Stimulated activated CD4-positive, alpha-beta T cell treated with anti-CD3 and anti-CD28 coated beads, Interleukin-12 subunit alpha, Interleukin-12 subunit beta, amount 100 ng/mL, for 24 hours (primary cell): ENCODE results near the gene CHCHD1.
A peak's percentile ranks its signal among the peaks of the same experiment; 100 is the strongest.
"Not testable (repeated sequence)": the region's sequence is repeated elsewhere in the genome, so short reads cannot be mapped to it uniquely, and the experiment has no call there.

ENCODE experiments used
- DNase-seq, 2 experiments: peaks; one replicate each; pipeline ENCODE4 v3.0.0-alpha.2; 2020; ENCODE audit warnings: low read depth in 2 of 2

Gene CHCHD1

DNA sequence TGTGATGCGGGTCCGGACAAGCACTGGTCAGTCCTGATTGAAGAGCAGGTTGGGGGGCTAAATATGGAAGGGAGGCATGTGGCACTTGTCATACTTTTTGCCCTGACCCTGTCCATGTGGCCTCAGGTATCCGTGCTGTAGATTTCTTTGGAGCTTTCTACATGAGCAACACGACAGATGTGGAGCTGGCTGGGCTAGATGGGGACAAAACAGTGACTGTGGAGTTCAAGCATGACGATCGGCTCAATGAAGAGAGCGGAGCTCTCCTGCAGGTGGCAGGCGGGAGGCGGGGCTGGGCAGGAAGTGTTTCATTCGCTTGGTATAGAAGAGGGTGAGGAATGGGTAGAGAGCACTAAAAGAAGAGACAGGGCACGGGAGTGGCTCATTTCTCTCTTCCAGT is 13.0 kb upstream of the CHCHD1 start:
- peak in 1 of 2 experiments; percentile 43 for DNase-seq

DNA sequence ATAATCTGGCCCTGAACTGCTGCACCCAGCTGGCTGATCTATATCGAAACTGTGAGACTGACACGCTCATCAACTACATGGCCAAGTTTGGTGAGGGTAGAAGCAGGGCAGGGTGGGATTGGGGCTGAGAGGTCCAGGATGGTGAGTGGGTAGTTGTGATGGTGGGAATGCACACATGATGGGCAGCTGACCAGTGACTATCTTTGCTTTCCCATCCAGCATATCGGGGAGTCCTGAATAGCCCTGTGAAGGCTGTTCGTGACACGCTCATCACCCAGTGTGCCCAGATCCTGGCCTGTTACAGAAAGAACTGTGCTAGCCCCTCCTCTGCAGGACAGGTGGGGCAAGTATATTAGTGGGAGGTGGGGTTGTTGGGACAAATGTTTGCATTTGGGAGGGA is 12.5 kb upstream of the CHCHD1 start:
- no peak for DNase-seq

DNA sequence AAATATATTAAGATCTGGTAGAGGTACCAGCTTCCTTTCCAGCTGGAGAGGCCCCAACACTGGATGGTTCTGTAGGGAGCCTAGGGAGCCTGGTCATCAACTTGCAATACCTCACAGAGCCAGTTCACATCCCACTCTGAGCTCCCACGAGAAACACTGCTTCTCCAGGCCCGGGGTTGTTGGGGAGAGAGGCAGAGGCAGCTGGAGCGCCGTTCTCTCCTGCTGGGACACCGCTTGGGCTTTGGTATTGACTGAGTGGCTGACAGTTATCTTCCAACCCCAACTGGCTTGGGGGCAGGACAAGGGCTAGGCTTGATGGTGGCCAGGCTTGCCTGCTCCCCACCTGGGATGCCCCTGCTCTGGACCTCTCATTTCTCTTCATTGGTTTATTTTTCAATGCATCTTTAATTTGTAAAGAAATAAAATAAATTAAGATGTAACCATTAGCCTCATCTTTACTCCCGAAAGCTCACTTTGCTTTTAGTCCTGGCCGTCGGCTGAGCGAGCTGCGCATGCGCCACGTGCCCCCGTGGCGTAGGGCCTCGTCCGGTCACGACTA is 10.0 kb upstream of the CHCHD1 start:
- DNase-seq = peak in 1 of 2 experiments; percentile 72

DNA sequence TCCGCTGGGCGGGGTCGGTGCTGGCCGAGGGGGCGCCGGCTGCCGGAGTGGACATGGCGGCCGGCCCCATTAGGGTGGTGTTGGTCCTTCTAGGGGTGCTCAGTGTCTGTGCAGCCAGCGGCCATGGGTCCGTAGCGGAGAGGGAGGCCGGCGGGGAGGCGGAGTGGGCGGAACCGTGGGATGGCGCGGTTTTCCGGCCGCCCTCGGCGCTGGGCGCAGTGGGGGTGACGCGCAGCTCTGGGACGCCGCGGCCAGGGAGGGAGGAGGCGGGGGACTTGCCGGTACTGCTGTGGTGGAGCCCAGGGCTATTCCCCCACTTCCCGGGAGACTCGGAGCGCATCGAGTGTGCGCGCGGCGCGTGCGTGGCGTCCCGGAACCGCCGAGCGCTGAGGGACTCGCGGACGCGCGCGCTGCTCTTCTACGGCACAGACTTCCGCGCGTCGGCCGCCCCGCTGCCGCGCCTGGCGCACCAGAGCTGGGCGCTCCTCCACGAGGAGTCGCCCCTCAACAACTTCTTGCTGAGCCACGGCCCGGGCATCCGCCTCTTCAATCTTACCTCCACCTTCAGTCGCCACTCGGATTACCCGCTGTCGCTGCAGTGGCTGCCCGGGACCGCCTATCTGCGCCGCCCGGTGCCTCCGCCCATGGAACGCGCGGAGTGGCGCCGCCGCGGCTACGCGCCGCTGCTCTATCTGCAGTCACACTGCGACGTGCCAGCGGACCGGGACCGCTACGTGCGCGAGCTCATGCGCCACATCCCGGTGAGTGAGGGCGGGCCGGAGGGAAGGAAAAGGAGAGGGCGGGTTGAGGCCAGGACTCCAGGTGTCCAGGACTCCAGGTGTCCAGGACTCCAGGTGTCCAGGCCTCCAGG is 9.3 kb upstream of the CHCHD1 start:
- peak; percentile 54 to 76 for DNase-seq

DNA sequence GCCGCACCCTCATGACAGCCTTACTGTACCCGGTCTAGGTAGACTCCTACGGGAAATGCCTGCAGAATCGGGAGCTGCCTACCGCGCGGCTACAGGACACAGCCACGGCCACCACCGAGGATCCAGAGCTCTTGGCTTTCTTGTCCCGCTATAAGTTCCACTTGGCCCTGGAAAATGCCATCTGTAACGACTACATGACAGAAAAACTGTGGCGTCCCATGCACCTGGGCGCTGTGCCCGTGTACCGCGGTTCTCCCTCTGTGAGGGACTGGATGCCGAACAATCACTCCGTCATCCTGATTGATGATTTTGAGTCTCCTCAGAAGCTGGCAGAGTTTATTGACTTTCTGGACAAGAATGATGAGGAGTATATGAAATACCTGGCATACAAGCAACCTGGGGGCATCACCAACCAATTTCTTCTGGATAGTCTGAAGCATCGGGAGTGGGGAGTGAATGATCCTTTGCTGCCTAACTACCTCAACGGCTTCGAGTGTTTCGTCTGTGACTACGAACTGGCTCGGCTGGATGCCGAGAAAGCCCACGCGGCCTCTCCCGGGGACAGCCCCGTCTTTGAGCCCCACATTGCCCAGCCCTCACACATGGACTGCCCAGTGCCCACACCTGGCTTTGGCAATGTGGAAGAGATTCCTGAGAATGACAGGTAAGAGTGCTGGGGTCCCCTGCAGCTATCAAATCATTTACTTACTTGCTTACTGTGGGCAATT is 8.5 kb upstream of the CHCHD1 start:
- DNase-seq = no peak

DNA sequence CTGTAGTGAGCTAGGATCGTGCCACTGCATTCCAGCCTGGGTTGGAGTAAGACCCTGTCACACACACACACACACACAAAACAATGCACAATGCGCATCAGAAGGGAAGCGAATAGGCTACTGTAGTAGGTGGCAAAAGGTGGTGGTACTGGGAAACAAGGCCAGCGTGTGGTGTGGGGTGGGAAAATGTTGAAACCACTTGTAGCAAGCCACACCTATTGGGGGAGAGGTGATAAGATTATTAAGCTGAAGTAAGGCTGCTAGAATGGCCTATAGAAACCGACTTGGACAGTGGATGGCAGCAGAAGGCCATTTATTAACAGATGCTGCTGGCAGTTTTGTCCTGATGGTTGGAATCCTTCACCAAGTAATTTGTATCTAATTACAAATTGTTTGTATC is 7.2 kb upstream of the CHCHD1 start:
- DNase-seq = no peak

DNA sequence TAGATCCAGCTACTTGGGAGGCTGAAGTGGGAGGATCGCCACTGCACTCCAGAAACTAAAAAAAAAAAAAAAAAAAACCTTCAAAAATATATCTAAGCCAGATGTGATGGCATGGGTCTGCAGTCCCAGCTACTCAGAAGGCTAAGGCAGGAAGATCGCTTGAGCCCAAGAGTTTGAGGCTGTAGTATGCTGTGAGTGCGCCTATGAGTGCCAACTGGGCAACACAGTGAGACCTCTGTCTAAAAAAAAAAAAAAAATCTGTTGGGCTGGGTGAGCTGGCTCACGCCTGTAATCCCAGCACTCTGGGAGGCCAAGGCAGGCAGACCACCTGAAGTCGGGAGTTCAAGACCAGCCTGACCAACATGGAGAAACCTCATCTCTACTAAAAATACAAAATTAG is 2.8 kb upstream of the CHCHD1 start:
- no peak for DNase-seq

DNA sequence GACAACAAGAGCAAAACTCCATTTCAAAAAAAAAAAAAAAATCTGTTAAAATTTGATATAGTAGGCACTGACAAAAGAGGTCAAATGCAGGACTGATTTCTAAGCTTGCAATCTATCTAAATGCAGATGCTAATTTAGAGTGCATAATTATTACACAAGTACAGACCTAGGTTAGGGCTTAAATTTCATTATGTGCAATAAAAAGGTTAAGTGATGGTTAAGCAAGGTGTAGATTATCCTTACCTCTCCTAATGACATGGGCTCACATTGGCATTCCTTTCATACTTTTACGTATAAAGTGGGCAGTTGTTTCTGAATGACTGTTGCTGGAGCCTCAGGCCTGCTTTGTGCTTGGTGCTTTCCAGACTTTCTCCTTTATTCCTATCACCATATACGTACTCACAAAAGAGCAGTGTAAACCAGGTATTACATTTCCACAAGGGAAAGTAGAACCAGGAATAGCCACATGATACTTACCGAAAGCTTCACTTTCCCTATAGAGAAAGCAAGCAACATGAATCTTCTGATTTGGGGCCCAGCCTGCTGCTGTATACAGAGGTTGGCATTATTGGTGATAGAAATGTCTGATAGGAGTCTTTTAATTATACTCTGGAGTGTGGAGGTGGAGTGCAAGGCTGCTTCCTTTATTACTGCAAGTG is 2.2 kb upstream of the CHCHD1 start:
- DNase-seq = no peak

DNA sequence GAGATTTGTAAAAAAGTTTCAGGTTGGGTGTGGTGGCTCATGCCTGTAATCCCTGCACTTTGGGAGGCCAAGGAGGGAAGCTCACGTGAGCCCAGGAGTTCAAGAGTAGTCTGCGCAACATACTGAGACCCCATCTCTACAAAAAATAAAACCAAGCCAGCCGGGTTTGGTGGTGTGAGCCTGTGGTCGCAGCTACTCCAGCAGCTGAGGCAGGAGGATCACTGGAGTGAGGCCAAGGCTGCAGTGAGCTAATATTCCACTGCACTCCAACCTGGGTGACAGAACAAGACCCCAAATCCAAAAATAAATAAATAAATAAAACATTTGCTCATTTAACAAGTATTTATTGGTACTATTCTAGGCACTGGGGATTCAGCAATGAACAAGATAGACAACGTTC is 1.5 kb upstream of the CHCHD1 start:
- no peak for DNase-seq

DNA sequence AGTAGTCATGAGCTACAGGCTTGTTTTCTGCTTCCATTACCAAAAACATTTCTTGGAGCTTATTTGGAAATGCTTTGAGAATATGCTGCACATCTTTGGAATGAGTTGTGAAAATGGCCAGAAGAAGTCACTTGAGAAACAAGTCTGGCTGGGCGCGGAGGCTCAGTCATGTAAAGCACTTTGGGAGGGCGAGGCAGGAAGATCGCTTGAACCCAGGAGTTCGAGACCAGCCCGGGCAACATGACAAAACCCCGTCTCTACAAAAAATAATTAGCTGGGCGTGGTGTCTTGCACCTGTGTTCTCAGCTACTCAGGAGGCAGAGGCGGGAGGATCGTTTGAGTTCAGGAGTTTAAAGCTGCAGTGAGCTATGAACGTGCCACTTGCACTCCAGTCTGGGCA is 882 bp upstream of the CHCHD1 start:
- no peak for DNase-seq

DNA sequence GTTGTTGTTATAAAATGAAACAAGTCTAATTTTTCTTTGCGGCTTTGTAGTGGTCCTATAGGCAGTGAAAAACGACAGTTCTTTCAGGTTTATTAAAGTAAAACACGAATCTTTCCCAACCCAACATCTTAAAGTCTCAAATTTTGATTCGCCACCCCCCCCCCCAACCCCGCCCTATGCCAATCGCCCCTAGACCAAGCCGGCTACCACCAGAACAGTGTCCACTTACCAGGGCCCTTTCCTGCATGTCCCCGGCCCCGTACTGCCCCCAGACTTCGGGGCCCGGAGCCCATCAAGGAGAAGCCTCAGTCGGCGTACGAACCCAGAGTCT is 335 bp upstream of the CHCHD1 start:
- DNase-seq = no peak

DNA sequence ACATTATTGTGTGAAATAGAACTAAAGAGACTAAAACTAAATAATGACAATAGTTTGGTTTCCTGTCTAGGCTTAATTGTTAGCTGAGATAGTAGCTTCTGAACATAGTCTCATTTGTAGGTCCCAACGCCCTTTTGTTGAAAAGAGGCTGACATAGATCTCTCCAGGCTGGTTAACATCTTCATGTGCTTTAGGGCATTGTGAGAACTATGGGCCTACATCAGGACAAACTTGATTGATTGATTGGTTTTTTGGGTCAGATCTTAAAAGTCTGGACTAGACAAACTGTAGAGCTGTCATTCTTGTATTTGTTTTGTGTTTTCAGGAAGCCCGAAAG is 869 bp downstream of the CHCHD1 start:
- DNase-seq = no peak

DNA sequence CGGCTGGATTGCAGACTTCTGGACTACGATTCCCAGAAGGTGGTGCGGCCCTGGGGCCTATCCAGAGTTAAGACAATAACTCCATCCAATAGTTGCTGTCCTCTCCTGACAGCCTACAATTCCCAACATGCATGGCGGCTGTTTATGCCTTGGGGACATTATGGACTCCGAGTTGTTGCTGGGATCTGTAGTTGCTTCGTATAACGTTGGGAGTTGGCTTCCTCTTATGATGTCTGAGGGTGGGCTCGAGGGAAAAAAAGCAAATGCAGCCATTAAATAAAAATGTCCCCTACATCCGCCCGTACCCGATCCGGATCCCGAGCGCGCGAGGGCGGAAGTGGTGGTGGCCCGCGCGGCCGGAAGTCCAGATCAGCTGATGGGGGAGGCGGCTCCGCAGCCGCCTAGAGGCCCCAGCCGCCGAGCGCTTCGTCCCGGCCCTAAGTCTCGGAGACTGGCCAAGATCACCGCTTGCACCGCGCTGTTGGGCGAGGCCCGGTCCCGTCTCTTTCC is 3.4 kb downstream of the CHCHD1 start, which contains the start of gene ZSWIM8:
Gene ZSWIM8, plus strand, starts transcription at position 396 of the 510 bp plus-strand sequence. CDS start 273 bp downstream, outside the sequence.
- DNase-seq = peak; percentile 72 to 74

DNA sequence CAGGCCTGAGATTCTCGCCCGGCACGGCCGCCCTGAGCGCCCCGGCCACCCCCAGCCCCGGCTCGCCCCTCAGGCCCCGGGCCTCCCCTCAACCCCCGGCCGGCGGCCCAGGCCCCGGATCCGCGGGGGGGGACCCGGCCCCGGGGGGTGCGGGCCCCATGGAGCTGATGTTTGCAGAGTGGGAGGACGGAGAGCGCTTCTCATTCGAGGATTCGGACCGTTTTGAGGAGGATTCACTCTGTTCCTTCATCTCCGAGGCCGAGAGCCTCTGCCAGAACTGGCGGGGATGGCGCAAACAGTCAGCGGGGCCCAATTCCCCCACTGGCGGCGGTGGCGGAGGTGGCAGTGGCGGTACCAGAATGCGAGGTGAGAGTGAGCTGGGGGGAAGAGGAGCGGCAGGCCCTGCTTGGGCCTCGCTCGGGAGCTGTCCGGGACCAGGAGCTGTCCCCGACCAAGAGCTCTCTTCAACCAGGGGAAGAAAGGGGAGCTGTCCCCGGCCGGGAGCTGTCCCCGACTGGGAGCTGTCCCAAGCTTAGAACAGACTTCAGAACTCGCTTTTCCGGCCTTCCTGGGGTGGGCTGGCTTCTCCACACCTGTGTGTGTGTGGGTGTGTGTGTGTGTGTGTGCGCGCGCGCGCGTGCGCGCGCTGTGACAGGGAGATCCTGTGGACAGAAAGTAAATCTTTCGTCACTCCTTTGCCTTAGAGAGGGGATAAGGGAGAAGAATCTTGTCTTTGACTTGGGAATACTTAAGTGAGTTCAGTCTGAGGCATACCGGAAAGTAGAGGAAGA is 4.1 kb downstream of the CHCHD1 start:
- no peak for DNase-seq

DNA sequence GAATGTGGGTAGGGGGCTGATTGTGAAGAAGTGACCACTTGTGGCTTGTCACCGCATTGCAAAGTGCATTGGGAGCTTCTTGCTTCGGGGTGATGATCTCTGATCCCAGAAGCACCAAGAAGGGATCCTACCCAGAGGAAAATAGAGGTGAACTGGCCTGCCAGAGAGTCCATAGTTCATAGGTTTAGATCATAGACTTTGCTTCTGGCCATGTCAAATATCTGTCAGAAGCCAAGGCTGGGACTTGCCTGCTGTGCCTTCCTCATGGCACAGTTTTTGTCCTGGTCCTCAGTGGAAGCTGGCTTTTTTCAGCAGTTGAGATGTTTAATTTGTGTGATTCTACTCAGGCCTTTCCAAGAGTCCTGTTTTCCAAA is 4.7 kb downstream of the CHCHD1 start:
- DNase-seq = no peak

DNA sequence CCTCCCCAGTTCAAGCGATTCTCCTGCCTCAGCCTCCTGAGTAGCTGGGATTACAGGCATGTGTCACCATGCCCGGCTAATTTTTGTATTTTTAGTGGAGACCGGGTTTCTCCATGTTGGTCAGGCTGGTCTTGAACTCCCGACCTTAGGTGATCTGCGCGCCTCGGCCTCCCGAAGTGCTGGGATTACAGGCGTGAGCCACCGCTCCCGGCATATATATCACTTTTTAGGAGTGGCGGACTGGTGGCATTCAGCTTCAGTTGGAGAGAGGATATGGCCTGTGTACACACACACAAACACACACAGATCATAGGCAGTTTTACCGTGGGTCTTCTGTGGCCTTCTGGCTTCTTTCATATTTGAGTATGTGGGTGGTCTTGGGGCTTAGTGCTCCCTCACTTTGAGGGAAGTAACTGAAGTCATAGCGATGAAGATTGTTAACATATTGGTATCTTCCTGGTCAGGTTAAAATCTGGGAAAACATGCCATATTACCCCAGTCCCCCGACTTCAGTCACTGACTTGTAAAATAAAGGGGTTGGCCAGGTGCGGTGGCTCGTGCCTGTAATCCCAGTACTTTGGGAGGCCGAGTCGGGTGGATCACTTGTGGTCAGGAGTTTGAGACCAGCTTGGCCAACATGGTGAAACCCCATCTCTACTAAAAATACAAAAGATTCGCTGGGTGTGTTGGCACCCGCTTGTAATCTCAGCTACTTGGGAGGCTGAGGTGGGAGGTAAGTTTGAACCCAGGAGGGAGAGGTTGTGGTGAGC is 5.4 kb downstream of the CHCHD1 start:
- not testable (repeated sequence) for DNase-seq

DNA sequence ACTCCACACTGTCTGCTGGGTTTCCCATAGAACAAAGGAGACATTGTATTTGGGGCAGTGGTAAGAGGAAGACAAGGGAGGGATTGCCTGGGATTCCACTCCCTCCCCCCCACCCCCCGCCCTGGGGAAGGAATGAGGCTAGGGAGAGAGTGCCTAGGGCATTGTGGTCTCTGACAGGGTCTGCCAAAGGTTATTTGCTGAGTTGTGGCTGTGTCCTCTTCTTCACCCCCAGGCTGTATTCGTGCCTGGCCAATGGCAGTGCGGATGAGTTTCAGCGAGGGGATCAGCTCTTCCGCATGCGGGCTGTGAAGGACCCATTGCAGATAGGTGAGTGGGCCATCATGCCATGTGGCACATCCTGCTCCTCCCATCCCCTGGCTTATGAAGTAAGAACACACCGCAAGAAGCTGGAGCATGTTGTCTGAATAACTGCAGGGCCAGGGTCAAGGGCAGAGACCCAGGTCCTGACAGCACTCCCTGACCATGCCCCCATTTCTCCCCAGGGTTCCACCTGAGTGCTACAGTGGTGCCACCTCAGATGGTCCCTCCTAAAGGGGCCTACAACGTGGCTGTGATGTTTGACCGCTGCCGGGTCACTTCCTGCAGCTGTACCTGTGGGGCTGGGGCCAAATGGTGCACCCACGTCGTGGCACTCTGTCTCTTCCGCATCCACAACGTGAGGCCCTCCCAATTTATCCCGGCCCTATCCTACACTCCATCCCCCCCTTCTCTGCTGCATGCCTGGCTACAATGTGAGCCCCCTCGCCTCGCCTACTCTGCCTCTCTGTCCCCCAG is 7.2 kb downstream of the CHCHD1 start:
- DNase-seq = no peak

DNA sequence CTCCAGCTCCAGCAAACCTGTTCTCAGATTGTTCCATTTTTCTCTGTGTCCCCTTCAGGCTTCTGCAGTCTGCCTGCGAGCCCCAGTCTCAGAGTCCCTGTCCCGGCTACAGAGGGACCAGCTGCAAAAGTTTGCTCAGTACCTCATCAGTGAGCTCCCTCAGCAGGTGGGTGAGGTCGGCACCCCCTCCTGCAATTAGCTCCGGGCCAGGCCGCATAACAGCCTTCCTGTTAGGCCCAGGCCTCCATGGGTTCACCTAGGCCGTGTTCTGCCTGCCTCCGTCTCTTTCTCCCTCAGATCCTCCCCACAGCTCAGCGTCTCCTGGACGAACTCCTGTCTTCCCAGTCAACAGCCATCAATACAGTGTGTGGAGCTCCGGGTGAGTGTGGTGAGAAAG is 7.8 kb downstream of the CHCHD1 start:
- DNase-seq = no peak

DNA sequence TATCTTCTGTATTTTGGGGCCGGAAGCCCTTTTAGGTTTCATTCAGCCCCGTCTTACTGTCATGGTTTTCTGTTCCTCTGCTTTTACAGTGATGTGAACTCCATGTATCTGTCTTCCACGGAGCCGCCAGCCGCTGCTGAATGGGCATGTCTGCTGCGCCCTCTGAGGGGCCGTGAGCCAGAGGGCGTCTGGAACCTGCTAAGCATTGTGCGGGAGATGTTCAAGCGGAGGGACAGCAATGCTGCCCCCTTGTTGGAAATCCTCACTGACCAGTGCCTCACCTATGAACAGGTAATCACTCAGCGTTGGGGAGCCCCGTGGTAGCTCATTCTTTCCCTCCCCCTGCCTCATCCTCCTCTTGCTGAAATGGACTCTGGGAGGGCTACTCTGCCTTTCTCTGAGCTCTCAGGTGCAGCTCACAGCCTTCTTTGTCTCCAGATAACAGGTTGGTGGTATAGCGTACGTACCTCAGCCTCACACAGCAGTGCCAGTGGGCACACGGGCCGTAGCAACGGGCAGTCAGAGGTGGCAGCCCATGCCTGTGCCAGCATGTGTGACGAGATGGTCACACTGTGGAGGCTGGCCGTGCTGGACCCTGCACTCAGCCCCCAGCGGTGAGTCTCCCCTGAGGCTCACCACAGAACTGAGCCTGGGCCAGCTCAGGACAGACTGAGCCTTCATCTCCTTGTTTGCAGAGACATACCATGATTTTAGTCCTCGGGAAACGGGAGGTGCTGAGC is 9.2 kb downstream of the CHCHD1 start:
- no peak for DNase-seq
